HK-2 (cell line): ENCODE data around the gene PHF2.

ENCODE experiments used
- DNase-seq: peaks from one replicate; pipeline ENCODE4 v3.0.0-alpha.2; 2018; ENCODE audit not compliant: unreplicated experiment

Gene PHF2

GRCh38 chr9:93601063-93601462 is 24.7 kb downstream of the PHF2 start:
- no peak for DNase-seq

- DNase-seq: no peak
Observed at GRCh38 chr9:93601666-93602065, 25.3 kb downstream of the PHF2 start.

DNA sequence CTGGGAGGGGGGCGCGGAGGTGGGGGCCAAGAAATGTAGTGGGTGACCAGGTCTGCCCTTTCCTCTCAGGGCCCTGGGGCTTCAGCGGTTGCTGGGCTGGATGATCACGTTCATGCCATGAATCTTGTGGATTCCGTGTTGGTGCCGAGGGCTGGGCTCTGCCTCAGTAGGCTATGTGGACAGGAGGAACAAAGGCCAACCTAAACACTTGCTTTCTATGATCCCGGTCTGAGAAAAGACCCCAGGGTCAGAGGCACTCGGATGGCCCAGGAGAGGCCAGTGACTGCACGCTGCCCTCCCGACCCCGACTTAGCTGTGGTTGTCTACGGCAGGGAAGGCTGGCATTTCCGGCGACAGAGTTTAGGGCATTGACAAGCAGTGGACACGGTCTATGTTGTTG is 26.6 kb downstream of the PHF2 start:
- no peak for DNase-seq

GRCh38 chr9:93603906-93604326 is 27.5 kb downstream of the PHF2 start:
- DNase-seq: no peak

DNA sequence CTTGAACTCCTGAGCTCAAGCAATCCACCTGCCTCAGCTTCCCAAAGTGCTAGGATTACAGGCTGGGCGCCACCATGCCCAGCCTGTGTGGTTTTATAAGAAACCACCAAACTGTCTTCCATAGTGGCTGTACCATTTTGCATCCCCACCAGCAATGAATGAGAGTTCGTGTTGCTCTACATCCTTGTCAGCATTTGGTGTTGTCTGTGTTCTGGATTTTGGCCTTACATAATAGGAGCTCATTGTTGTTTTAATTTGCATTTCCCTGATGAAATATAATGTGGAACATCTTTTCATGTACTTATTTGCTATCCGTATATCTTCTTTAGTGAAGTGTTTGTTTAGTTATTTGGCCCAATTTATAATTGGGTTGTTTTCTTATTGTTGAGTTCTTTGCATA is 29.8 kb downstream of the PHF2 start:
- no peak for DNase-seq

- DNase-seq: no peak
Observed at GRCh38 chr9:93610206-93610605, 33.8 kb downstream of the PHF2 start.

GRCh38 chr9:93612052-93612795 is 35.8 kb downstream of the PHF2 start:
- no peak for DNase-seq

DNA sequence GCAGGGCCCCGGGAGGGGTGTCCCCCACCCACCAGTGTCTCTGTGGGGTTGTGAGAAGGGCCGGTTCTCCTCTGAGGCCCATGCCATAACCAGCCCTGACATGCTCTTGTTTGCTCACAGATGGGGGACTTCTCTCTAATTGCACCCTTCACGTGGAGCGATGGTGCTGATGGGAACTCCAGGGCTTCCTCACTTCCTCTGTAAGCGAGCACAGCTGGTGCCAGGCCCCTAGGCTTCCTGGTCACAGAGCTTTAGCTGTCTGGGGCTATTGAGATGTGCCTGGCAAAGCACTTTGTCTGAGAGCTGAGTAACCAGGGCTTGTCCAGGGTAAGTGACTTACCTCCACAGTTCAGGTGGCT is 36.4 kb downstream of the PHF2 start:
- no peak for DNase-seq

DNA sequence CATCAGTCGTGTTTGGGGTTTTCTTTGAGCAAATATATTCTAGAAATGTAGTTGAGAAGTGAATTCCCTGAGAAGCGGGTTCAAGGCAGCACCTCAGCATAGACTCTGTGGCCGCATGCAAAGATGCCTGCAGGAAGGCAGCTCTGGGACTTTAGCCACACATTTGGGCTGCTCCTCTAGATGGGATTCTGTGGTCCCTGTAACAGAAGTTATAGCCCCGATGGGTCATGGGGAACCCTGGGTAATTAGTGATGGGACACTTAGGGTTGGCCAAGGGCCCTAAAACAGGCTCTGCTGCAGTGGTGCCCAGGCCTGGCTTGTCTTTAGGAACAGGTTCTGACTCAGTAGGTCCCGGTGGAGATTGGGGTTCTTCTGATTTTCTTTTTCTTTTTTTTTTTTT is 36.8 kb downstream of the PHF2 start:
- no peak for DNase-seq

GRCh38 chr9:93613791-93614190 is 37.4 kb downstream of the PHF2 start:
- DNase-seq: no peak

DNA sequence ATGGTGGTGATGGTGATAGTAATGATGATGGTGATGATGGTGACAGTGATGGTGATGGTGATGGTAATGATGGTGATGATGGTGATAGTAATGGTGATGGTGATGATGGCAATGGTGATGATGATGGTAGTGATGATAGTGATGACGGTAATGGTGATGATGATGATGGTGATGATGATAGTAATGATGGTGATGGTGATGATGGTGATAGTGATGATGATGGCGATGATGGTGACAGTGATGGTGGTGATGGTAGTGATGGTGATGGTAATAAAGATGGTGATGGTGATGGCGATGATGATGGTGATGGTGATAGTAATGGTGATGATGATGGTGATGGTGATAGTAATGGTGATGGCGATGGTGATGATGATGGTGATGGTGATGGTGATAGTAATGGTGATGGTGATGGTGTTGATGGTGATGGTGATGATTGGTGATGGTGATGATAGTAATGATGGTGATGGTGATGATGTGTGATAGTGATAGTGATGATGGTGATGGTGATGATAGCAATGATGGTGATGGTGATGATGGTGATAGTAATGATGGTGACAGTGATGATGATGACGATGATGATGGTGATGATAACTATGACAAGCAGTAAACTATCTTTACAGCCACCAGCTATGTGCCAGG is 38.6 kb downstream of the PHF2 start:
- DNase-seq: no peak

DNA sequence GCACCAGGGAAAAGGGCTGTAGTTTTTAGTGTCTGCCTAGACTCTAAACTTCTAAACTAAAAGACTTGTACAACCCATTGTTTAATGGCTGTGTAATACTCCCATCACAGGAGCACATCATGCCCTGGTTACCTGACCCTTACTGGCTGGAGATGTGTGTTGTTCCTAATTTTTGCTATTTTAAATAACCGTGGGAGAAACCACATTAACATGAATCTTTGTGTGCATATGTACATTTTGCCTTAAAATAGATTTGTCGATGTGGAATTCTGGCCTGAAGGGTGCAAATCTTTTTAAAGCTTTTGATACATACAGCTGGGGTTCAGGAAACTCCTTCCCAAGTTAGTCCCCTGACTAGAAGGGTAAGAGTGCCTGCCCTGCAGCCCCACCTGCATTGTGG is 39.7 kb downstream of the PHF2 start:
- no peak for DNase-seq

DNA sequence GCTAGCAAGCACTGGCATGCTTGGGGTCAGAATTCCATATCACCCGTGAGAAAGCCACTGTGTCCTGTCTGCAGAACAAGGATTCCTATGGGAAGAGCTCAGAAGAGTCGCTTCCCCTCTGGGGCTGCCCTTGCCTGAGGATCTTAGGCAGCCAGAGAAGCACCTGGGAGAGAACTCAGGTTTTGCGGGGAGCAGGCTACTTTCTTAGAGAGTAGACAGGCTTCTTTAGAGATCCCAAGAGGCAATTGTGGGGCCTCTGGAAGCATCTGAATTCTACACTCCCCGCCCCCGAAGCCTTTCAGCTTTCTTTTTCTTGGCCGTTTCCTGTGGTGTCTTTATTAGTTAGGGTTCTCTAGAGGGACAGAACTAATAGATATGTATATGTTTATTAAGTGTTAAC is 40.9 kb downstream of the PHF2 start:
- no peak for DNase-seq

DNA sequence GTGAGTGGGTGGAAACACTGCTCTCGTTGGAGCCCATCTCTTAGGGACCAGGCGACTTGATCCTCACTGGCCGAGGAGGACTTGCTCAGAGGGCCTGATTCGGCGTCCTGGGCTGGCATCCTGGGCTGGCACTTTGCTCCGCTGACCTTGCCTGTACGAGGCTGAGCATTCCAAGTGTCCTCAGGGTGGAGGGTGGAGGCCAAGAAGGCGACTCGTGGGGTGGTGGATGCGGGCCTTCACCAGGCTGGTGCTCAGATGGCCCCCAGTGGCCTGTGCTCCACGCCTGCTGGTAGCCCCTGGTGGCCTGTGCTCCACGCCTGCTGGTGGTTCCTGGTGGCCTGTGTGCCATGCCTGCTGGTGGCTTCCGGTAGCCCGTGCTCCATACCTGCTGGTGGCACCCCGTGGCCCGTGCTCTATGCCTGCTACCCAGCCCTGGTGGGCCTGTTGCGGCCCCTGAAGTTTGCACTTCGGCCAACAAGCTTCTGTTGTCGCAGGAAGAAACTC is 42.9 kb downstream of the PHF2 start:
- no peak for DNase-seq

DNA sequence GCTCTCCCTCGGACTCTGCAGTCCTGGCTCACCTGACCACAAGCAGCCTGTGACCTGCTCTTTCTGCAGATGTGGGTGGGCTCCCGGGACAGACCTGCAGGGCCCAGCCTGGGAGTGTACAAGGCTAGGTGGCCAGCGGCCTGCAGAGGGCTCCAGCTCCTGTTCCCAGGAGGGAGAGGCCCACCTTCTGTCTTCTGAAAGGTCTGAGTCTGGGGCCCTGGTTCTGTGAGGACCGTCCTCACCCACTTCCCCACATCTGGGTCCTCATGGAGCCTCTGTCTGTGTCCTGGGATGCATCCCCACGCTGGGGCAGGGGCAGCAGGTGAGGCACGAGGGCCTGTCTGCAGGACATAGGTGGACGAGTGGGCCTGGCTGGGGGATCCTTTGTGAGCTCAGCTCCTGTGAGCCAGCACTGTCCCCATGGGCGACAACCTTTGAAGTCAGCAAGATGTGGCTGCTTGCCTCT is 43.7 kb downstream of the PHF2 start:
- no peak for DNase-seq

DNA sequence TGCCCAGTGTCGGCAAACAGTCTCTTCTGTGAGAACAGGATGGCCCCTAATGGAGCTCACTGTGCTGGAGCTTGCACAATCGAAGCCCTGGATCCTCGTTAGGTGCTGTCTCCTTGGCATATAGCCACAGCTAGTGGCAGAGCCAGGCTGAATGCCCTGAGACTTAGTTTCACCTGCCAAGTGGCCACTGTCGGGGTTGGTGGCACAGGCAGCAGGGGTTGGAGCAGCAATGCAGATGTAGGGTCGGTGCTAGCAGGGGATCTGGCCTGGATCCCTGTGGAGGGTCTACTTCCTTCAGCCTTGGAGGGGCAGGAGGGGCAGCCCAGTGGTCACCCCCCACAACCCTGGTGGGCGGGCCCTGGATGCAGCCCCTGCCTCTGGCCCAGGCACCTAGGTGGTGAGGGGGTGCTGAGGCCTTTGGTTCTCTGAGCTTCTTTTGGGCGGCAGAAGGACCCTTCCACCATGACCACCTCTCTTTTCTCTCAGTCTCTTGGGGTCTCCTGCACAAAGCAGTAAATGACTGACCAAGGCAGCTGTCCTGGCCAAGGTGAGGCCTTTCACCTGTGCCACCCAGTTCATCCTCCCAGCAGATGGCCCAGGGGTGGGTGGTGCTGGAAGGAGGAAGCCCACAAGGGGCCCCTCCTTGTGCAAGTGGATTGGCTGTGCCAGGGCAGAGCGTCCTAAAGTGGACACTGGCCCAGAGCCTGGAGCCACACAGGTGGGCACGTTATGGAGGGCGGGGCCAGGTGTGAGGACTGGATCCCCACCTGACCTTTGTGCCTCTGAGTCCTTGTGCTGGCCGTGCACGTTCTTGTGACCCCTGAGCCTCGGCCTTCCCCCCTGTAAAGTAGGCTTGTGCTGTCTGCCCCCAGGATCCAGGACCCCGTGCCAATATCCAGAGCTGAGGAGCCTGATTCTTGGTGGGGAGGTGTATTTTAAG is 44.8 kb downstream of the PHF2 start:
- DNase-seq: no peak

DNA sequence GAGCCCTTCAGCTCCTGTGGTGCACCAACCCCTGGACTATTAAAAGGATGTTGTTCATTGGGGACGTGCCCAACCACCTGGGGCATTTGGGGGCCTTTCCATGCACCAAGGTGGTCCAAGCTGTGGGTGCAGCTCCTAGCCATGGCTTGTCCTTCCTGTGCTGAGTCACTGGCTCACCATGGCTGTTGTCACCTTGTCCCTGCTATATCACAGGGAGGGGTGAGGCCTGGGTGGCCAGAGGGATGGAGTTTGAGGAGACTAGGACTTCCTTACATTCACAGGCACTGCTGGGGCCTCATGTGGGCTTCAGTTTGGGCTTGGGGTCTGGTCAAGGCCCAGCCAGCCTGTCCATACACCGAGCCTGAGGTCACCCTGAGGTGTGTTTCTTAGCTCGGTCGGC is 45.5 kb downstream of the PHF2 start:
- DNase-seq: no peak

DNA sequence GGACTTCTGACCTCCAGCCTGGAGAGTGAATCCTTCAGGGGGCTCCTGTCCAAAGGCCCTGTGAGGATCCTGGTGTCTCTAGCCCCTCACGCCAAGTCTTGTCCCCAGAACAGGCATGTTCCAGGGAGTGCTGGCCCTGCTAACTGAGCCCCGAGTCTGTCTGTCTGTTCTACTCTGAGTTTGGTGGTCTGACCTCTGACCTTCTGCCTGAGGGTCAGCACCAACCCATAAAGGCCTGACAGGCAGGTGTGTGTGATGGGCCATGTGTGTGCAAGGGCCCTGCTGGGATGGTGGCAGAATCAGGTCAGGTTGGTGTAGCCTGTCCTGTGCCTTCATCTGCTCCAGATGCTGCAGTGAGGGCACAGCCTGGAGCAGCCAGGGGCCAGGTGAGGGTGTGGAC is 46.3 kb downstream of the PHF2 start:
- DNase-seq: no peak

DNA sequence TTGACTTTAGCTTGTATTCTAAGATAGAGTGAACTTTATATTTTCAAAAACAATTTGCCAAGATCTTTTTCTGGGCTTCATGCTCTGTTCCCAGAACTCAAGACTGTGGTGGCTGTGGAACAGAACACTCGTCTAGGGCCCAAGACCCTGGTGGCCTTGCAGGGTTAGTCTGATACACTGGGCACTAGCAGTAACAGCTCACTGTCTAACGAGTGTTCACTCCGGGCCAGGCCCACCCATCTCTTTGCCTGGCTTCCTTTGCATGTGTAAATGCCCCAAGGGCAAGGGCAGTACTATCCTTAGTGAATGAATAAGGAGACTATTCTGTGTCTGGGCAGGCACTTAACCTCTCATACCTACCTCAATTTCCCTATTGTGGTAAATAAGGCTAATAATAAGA is 47.4 kb downstream of the PHF2 start:
- no peak for DNase-seq

GRCh38 chr9:93624431-93624834 is 48.0 kb downstream of the PHF2 start:
- DNase-seq: no peak

DNA sequence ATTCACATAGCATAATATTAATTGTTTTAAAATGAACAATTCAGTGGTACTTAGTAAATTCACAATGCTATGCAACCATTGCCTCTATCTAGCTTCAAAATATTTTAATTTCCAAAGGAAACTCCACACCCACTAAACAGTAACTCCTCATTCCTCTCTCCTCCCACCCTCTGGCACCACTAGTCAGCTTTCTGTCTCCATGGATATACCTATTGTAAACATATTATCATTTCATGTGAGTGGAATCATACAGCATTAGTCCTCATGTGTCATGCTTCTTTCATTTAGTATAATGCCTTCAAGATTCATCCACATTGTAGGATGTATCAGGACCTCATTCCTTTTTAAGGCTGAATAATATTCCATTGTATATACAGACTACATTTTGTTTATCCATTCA is 48.6 kb downstream of the PHF2 start:
- DNase-seq: no peak

DNA sequence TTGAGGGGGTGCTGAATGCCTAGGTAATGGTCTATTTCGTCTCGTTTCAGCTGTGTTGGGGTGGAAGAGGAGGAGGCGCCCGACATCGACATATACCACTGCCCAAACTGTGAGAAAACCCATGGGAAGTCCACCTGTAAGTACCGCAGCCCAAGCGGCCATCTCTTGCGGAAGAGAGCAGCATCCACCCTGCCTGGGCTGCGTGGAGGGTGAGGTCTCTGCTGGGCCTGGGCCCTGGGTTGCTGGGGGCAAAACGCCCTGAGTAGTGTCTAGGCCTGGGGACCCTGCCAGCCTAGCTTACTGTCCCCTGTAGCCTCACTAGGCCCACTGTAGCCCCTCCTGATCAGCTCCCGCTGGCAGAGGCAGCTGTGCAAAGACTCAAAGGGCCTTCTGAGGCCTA is 53.5 kb downstream of the PHF2 start:
- no peak for DNase-seq
